HG03103 (cell line): Measurements from ENCODE around the gene SLC6A6.

Experiments
- ATAC-seq: cut with Tn5 transposase; IDR thresholded peaks from one replicate; pipeline ENCODE4 v1.9.1; 2021; ENCODE audit warnings: low read depth; ENCODE audit not compliant: unreplicated experiment

Gene SLC6A6

DNA sequence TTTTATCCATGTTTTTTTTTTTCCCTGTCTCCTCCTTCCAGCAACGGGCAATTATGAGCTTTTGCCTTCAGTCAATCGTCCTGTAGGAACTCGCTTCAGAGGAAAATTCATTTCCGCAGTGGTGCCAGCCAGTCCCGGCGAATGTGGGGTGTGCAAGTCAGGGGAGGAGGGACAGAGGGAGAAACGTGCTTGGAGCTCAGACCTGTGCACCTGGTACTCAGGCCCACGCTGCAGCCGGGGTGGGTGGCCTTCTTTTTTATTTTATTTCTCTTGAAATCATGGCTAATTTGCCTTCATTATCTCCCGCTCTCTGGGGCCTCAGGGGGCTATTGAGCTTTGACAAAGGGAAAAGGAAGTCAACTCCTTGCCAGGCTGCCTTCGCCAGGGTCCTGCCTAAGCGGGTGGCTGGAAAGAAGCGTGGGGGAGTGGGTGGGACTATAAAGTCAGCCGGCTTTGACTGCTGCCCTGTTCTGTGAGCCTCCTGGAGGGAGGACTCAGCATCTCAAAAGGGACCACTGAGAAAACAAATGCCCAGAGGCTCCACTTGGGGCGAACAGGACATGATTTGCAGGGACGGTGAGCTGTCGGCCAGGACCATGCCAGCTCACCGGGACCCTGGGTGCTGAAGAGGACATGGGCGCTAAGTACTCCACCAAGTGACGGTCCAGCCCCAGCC lies 132.2 kb downstream of the SLC6A6 start:
- no peak for ATAC-seq

GRCh38 chr3:14535616-14536015 lies 133.2 kb downstream of the SLC6A6 start:
- ATAC-seq = no peak

DNA sequence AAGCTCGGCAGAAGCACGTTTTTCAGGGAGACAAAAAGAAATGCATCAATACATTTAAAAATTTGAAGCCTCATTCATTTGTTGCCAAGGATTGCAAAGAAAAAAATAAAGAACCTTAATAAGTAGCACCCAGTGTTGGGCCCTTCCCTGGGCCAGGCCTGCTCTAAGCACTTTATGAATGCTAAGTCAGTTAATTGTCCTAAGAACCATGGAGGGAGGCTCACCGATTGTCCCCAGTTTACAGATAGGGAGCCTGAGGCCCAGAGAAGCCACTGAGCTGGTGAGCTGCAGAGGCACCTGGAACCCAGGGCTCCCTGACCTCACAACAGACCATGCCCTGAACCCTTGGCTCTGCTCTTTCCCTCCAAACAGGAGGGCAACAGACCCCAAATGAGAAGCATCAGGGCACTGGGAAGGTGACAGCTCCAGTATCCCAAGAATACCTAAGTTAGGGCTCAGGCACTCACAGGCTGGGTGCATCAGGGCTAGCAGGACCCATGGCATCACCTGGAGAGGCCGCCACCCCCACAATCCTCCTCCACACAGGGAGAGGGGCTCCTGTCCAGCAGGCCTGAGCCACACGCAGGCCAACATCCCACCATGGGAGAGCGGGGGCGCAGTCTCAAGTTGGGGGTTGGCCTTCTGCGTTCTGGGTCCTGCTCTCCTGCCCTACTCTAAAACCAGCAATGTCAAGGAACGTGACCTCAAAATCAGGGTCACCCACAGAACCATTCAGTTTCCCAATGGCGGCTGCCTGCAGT lies 133.8 kb downstream of the SLC6A6 start:
- ATAC-seq = no peak

GRCh38 chr3:14536837-14537589 lies 134.6 kb downstream of the SLC6A6 start:
- no peak for ATAC-seq

DNA sequence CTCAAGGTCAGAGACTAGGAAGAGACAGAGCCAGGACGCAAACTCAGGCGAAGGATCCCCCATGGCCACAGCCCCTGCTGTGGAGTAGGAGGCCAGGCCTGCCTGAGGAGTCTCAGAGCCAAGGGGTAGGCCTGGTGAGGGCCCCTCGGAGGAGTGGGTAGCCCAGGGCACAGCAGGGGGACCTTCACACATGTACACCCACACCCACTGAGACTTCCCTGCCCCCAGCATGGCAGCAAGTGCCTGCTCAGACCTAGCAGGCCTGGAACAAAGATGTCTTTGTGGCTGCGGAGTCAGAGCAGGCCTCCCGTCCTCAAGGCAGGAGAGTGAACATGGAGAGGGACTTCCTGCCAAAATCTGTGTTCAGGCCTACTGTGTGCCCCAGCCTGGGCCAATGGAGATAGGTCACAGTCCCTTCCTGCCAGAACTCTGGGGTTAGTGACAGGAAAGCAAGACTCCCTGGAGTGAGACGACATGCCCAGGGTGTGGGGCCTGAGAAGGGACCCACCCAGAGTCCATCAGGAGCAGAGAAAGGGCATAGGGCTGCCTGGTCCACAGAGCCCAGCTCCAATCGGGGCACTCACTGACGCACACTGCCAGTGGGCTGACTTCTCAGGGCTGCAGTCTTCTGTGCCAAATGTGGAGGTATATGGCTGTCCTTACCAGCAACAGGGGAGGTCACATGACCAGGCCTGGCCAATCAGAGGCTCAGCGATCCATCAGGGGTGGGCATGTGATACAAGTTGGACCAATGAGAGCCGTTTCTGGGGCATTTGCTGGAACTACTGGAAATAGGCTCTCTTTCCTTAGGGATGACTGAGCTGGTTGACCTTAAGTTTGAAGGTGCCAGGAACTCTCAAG lies 135.4 kb downstream of the SLC6A6 start:
- no peak for ATAC-seq

GRCh38 chr3:14538451-14539088 lies 136.2 kb downstream of the SLC6A6 start:
- ATAC-seq = no peak
